Measurements from ENCODE around the gene SRD5A1.

The SRD5A1 gene

GRCh38 chr5:6586647-6587042 lies 46.6 kb upstream of the SRD5A1 start:
- no peak for TF ChIP-seq CTCF (IDR thresholded peaks at IDR 0.05; ENCODE audit: insufficient read depth, low read length, missing control alignments)
- POLR2A ChIA-PET = no interaction called here
- no peak overlapping the region for H3K4me3 ChIP-seq (ENCODE audit: low read depth, low read length)
- CTCF ChIA-PET = interaction anchor here (1.0 kb wide), 1 partner anchor 1090 kb away, joined by 3 read pairs; no protein-coding TSS in a partner anchor
- no peak for DNase-seq (ENCODE audit: low read depth, low spot score)

- H3K4me3 ChIP-seq (ENCODE audit: low read depth, low read length) = no peak overlapping the region
- ChIA-PET POLR2A (no interaction called here), CTCF (interaction anchor here (0.9 to 1.0 kb wide), 2 partner anchors 10 to 1090 kb away, joined by 3 read pairs; no protein-coding TSS in a partner anchor)
- TF ChIP-seq CTCF (IDR thresholded peaks at IDR 0.05; ENCODE audit: insufficient read depth, low read length, missing control alignments) = no peak
- no peak for DNase-seq (ENCODE audit: low read depth, low spot score)
These were observed 46.1 kb upstream of the SRD5A1 start for GRCh38 chr5:6587171-6587570.

DNA sequence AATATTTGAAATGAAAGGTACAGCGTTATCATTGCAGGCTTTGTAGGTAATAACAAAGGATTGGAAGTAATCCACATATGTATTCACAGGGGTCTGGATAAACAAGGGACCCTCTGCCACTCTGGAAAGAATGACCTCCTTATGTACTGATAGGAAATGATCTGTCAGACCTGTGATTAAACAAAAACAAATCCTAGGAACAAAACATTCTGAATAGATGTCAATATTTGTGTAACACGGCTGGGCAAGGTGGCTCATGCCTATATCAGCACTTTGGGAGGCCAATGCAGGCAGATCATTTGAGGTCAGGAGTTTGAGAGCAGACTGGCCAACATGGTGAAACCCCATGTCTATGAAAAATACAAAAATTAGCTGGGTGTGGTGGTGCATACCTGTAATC lies 42.7 kb upstream of the SRD5A1 start:
- no peak for DNase-seq (ENCODE audit: low read depth, low spot score)
- no peak for TF ChIP-seq CTCF (IDR thresholded peaks at IDR 0.05; ENCODE audit: insufficient read depth, low read length, missing control alignments)
- no peak overlapping the region for H3K4me3 ChIP-seq (ENCODE audit: low read depth, low read length)
- POLR2A ChIA-PET = no interaction called here
- CTCF ChIA-PET = no interaction called here

- CTCF ChIA-PET = interaction anchor here (0.6 kb wide), 1 partner anchor 300 kb away, joined by 3 read pairs; no protein-coding TSS in a partner anchor
- DNase-seq (ENCODE audit: low read depth, low spot score) = no peak
- no peak for TF ChIP-seq CTCF (IDR thresholded peaks at IDR 0.05; ENCODE audit: insufficient read depth, low read length, missing control alignments)
- POLR2A ChIA-PET = interaction anchor here (0.7 kb wide), 1 partner anchor 17 kb away, joined by 3 read pairs; no protein-coding TSS in a partner anchor
- no peak overlapping the region for H3K4me3 ChIP-seq (ENCODE audit: low read depth, low read length)
These were observed 41.5 kb upstream of the SRD5A1 start for GRCh38 chr5:6591671-6592288.

DNA sequence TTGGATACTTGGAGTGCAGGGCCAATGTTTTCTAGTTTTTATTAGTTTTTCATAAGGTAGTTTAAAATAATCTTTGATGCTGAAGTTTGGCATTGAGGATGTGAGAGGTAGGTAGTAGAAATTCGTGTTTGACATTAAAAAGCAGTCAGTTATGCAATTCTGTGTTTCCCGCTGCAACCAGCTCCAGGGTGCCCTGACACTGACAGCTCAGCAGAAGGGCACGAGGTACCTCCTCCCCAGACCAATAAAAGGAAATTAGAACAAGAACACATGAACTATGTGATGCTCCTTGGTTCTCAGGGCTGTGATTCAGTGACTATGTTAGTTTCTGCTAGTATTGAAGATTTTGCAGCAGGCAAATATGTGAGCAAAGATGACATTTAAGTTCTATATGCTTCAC lies 40.6 kb upstream of the SRD5A1 start:
- CTCF ChIA-PET = no interaction called here
- no peak for DNase-seq (ENCODE audit: low read depth, low spot score)
- POLR2A ChIA-PET = no interaction called here

More for the DNA sequence above, 40.6 kb upstream of the SRD5A1 start:
- H3K4me3 ChIP-seq (ENCODE audit: low read depth, low read length) = no peak overlapping the region
- no peak for TF ChIP-seq CTCF (IDR thresholded peaks at IDR 0.05; ENCODE audit: insufficient read depth, low read length, missing control alignments)
